ENCODE results near the gene ELANE.

The ELANE gene

GRCh38 chr19:902446-903226, 50.5 kb downstream of the ELANE start:
- DNase-seq = no peak
- intact Hi-C loops (cut with DNase I) = no loop called here

GRCh38 chr19:903266-903797, 51.2 kb downstream of the ELANE start:
- intact Hi-C loops (cut with DNase I) = no loop called here
- peak in 4 of 42 donors; percentile 20 to 44 (median 38) for DNase-seq

- DNase-seq = no peak
- intact Hi-C loops (cut with DNase I) = no loop called here
Observed at GRCh38 chr19:904545-904944, 52.4 kb downstream of the ELANE start.

Data from head of caudate nucleus (tissue), 42 donors.